GM19351 (cell line): ENCODE measurements around the gene COL17A1.

Source experiments
- ATAC-seq: cut with Tn5 transposase; IDR thresholded peaks from one replicate; pipeline ENCODE4 v1.9.1; 2021; ENCODE audit warnings: mild to moderate bottlenecking, moderate library complexity; ENCODE audit not compliant: unreplicated experiment

Gene COL17A1

DNA sequence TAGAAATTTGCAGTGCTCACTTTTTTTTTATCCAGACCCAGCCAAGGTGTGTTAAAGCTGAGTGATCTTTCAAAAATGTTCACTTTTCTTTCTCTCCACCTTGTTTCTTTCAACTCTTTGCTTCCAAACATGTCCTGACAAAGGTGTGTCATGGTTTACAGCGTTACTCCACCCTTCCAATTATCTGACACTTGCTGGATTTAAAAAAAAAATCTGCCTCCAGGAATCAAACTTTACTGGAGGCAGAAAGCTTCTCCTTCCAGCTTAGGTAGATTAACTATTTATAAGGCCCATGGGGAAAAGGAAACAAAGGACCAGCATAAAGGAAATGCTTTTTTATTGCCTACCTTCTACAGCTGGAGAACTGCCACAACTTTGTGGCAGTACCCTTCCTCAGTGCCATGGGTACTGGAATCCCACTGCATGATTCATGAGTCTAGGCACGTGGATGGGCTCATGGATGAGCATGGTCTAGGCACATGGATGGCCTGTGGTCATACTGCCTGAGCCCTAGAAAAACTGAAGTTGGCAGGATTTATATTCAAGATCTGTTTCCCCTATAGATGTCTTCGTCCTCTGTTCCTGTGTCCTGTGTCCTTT, at the start of gene COL17A1:
COL17A1 (minus strand) TSS at position 80 of the 600 bp plus-strand sequence. CDS start 5,207 bp downstream, outside the sequence.
- ATAC-seq: no peak

DNA sequence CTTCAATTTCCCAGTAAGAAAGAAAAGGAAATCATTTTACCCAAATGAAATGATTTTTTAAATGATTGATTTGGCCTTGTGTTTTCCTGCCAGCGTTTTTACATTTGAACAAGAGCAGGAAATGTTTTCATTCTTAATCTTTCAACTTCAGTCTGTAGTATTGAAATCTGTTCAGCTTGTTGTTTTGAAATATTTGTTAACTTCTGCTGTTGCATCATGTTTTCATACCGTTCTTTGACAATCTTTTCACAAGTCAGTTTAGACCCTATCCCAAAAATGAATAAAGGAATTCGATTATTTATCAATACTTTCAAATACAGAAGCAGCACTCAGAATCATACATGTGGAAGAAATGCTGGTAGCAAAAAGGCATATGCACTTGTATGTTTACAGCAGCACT, 44.4 kb upstream of the COL17A1 start:
- no peak for ATAC-seq

GRCh38 chr10:104128214-104128613, 42.5 kb upstream of the COL17A1 start:
- ATAC-seq: no peak

DNA sequence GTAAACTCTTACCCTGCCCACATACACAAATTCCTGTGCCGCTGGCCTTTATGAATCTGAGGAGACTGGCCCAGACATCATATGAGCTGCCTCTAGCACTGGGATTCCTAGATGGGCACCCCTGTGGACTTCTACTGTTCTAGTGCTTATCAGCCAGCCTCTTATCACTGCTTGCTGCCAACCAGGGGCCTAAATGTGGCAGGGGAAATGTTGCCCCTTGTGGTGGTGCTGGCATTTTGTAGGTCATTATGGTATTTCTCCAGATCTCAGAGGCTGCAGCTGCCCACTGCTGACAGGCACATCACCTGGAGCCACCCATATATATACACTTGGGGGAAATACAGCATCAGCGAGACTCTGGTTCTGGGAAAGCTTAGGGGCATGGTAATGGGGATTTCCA, 41.7 kb upstream of the COL17A1 start:
- ATAC-seq: no peak

DNA sequence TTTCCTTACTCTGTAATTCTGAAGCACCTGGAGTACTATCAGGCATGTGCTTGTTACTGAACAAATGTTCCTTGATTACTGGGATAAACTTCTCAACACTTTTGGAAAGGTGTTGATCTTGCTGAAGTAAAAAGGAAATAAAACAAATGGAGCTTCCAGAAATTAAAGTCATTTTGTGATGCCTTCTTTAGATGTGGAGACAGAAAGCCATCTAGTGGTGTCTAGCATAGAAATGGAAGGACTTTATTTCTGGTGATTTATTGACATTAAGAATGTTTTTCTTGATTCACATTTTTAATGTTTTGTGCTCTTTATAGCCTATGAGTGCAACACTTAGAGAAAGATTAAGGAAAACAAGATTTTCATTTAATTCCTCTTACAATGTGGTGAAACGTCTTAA, 37.7 kb upstream of the COL17A1 start:
- ATAC-seq: no peak

- ATAC-seq: peak; percentile 6
Observed at GRCh38 chr10:104122225-104123107, 36.8 kb upstream of the COL17A1 start.

- ATAC-seq: peak; percentile 86
Observed at GRCh38 chr10:104121485-104122224, 36.0 kb upstream of the COL17A1 start, which contains the start of gene SFR1. Gene SFR1 (plus strand): TSS chr10:104122171. CDS start chr10:104122184, 13 bp downstream.

DNA sequence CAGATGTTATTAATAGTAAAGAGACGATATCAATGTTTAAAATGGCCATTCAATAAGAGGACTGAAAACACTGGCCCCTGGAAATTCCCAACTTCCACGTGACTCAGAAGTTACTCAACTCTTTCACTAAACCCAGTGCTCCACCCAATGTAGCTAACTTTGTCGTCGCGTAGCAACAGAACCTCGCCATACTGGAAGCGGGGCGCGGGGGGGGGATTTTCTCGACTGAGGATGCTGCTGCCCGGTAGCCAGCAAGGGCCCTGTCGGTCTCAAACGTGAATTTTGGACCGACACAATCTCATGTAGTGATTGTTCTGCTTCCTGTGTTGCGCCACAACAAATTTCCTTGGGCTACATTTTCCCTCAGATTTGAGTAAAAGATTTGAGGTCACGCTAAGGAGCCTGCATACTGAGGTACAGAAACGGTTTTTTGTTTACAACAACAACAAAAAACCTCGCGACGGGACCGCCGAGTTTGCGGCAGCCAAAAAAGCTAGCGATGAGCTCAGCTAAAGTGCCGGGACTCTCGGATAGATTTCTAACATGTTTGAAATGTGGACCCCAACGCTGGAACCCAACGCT, 35.3 kb upstream of the COL17A1 start:
- peak; percentile 41 for ATAC-seq

DNA sequence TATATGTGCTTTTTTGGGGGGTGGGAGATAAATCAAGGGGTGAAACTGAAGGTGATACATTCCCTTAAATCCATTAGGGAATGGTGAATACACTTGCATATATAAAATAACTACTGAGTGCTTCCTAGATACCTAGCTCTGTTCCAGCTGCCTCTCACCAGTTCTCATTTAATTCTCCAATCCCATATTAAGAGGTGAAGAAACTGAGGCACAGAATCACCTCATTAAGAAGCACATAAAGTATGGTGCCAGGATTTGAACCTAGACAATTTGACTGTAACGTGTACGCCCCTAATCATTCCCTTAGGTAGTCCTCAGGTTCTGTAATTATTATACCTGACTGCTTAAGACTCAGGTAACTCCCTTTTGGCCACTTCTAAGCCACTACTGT, 34.8 kb upstream of the COL17A1 start:
- ATAC-seq: no peak

GRCh38 chr10:104119996-104120395, 34.3 kb upstream of the COL17A1 start:
- no peak for ATAC-seq

DNA sequence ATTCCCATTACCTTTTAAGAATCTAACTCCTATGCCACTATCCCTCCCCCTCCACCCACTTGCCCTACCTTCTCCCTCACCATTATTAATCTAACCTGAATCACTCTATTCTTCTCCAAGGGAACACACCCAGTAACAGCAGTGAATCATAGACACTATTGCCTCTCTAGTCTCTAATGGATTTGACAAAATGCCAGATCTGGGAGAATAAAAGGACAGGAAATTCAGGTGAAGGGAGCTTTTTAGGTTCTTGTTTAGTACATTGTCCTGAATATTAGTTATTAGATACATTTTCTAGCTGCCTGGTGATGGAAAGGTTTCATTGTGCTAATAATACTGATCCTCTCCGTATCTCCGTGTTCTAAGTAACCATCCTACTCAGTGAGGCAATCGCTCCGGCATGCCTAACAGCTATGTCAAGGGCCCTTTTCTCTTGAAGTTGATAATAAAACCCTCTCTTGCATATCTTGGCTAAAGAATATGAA, 32.2 kb upstream of the COL17A1 start:
- ATAC-seq: no peak

- ATAC-seq: no peak
Observed at GRCh38 chr10:104113376-104113956, 27.8 kb upstream of the COL17A1 start.

DNA sequence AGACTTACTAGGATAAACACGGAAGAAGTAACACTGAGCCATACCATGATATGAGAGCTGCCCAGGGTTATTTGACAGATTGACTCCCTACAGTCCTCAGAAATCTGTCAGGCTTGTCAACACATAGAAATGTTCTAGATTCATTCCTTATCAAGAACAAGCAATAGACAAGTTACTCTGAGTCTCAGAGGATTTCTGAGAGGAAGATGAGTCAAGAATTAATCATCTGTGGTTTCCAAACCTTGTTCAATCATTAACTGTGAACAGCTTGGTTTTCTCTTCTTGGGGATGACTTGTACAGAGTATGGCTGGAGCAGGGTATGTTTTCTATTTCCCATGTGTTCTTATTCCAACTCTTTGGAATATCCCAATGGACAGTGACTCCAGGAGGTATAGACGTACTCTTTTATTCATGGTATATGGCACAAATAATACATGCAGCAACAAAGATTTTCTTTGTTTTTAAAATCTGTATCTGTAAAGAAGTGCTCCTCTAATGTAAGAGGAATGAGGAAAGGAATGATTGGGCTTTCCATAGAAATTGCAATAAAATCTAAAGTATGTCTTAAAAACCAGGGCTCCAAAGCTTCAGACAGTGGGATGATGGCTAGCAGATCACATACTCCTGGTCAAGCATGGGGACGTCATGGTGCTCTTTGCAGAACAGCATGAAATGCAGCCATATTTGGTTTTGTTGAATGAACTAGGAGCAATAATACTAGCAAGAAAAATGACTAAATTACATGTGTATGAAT, 24.4 kb upstream of the COL17A1 start:
- no peak for ATAC-seq

DNA sequence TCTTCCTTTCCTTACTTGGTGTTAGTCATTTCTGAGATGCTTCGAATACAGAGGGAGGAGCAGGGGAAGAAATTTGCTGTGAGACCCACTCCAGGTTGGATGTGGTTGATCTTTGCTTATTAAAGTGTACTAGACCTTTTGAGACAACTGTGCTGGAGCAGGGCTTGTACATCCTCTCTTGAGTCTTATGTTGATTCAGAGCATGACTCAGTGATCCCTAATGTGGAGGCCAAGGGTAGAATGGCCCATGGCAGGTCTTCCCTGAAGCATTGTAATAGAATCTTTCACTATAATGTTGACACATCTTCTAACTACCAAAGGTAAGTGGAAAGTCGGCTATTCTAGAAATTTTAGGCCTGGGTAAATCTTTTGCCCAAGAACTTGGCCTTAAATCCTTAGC, 19.2 kb upstream of the COL17A1 start:
- ATAC-seq: no peak

GRCh38 chr10:104104418-104104817, 18.7 kb upstream of the COL17A1 start:
- ATAC-seq: no peak

- peak; percentile 77 for ATAC-seq
Observed at GRCh38 chr10:104103956-104104355, 18.3 kb upstream of the COL17A1 start.

GRCh38 chr10:104101902-104102301, 16.2 kb upstream of the COL17A1 start:
- no peak for ATAC-seq

- ATAC-seq: no peak
Observed at GRCh38 chr10:104100795-104101194, 15.1 kb upstream of the COL17A1 start.

DNA sequence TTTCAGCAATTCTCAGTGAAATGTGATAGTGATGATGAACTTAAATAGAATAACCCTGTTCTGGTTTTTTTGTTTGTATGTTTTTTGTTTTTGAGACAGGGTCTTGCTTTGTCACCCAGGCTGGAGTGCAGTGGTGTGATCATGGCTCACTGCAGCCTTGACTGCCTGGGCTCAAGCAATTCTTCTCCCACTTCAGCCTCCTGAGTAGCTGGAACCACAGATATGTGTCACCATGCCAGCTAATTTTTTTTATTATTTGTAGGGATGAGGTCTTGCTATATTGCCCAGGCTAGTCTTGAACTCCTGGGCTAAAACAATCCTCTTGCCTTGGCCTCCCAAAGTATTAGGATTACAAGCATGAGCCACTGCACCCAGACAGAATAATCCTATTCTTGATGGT, 14.3 kb upstream of the COL17A1 start:
- no peak for ATAC-seq

DNA sequence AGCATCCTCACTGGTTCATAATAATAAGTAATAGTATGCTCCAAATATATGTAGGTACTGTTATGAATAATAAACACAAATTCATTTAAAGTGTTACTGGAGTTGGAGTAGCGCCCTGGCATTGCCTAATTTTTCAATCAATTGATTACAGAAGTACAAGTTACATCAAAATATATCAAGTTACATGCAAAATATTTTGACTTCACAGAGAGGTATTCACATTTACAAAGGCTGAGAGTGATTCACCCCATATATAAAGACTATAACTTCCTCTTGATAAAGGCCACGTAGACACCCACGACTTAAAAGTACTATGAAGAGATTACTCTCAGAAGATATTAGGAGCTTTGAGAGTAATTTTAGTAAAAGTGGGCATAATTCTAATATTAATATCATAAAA, 13.6 kb upstream of the COL17A1 start:
- ATAC-seq: no peak
